Subcutaneous abdominal adipose tissue (tissue), 5 donors: ENCODE data around the gene AMIGO1.
"Not testable (repeated sequence)": the region's sequence is repeated elsewhere in the genome, so short reads cannot be mapped to it uniquely, and the experiment has no call there.

Experiments used
- H3K27ac ChIP-seq: one replicate; pipeline ENCODE4 v1.7.0; 2013; ENCODE audit warnings: low read depth, mild to moderate bottlenecking, inconsistent platforms, low read length, moderate library complexity
- H3K27me3 ChIP-seq, 5 donors: one replicate each; pipeline ENCODE4 v1.7.0; 2013; ENCODE audit warnings: low read length in 5 of 5, inconsistent platforms in 1 of 5; ENCODE audit not compliant: control insufficient read depth in 5 of 5, insufficient read depth in 4 of 5
- H3K36me3 ChIP-seq, 5 donors: one replicate each; pipeline ENCODE4 v1.7.0; 2013; ENCODE audit warnings: low read length in 5 of 5; ENCODE audit not compliant: control insufficient read depth in 5 of 5, insufficient read depth in 5 of 5
- H3K4me1 ChIP-seq, 5 donors: one replicate each; pipeline ENCODE4 v1.7.0; 2013; ENCODE audit warnings: low read length in 5 of 5, mild to moderate bottlenecking in 3 of 5, moderate library complexity in 1 of 5; ENCODE audit not compliant: control insufficient read depth in 5 of 5, insufficient read depth in 5 of 5
- H3K4me3 ChIP-seq, 5 donors: one replicate each; pipeline ENCODE4 v1.7.0; 2013; ENCODE audit warnings: low read length in 5 of 5, low read depth in 1 of 5
- H3K9ac ChIP-seq, 5 donors: one replicate each; pipeline ENCODE4 v1.7.0; 2013; ENCODE audit warnings: low read length in 5 of 5, mild to moderate bottlenecking in 4 of 5, moderate library complexity in 3 of 5
- H3K9me3 ChIP-seq, 5 donors: one replicate each; pipeline ENCODE4 v1.7.0; 2013; ENCODE audit warnings: low read length in 5 of 5; ENCODE audit not compliant: control insufficient read depth in 5 of 5
- donor health status: healthy.
- donor health status: healthy.
- donor health status: healthy.
- donor health status: healthy.
- donor health status: healthy.

AMIGO1 gene

GRCh38 chr1:109477821-109478220 lies 31.7 kb downstream of the AMIGO1 start:
- peaks cover 0 to 7% (median 0%) of the 10 kb centered on the region in 5 donors for H3K36me3 ChIP-seq
- H3K27ac ChIP-seq: no peak overlapping the region
- peaks cover under 1 to 1% (median 1%) of the 10 kb centered on the region in 5 donors for H3K4me1 ChIP-seq
- H3K4me3 ChIP-seq: no peak overlapping the region
- H3K9ac ChIP-seq: no peak overlapping the region
- H3K27me3 ChIP-seq: peaks cover 0 to 10% (median 0%) of the 10 kb centered on the region in 5 donors
- H3K9me3 ChIP-seq: no peaks in the 10 kb centered on the region

GRCh38 chr1:109476825-109477224 lies 32.7 kb downstream of the AMIGO1 start:
- Histone ChIP-seq H3K4me1 (peaks cover 0 to 1% (median 0%) of the 10 kb centered on the region in 5 donors), H3K4me3 (no peak overlapping the region), H3K27me3 (peaks cover 0 to 10% (median 0%) of the 10 kb centered on the region in 5 donors), H3K9me3 (no peaks in the 10 kb centered on the region), H3K36me3 (peaks cover 0 to 7% (median 0%) of the 10 kb centered on the region in 5 donors), H3K9ac (no peak overlapping the region), H3K27ac (no peak overlapping the region)

GRCh38 chr1:109475261-109475660 lies 34.3 kb downstream of the AMIGO1 start:
- Histone ChIP-seq H3K4me1 (peaks cover 0 to 1% (median 0%) of the 10 kb centered on the region in 5 donors), H3K36me3 (peaks cover 0 to 7% (median 0%) of the 10 kb centered on the region in 5 donors), H3K27ac (no peak overlapping the region)

DNA sequence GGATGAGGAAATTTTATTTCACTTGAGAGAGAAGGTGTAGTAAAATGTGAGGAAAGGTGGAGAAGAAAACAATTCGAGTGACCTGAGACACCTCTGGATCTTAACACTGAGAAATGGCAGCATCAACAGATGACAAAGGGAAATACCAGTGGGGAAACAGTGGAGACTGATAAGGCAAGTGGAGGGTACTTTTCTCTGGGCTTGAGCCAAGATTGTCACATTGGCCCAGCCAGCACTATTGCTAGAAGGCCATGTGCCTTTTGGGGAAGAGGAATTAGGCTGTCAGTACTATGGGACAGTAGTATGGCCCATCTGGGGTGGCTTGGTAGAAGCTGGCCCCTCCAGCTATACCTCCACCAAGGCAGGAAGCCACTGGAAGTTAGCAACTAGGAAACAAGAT lies 34.8 kb downstream of the AMIGO1 start:
- H3K4me3 ChIP-seq: no peak overlapping the region
- H3K27me3 ChIP-seq: peaks cover 0 to 20% (median 0%) of the 10 kb centered on the region in 5 donors
- no peak overlapping the region for H3K27ac ChIP-seq
- peaks cover 0 to 1% (median 0%) of the 10 kb centered on the region in 5 donors for H3K4me1 ChIP-seq
- H3K36me3 ChIP-seq: peaks cover 0 to 3% (median 0%) of the 10 kb centered on the region in 5 donors
- H3K9ac ChIP-seq: no peak overlapping the region
- no peaks in the 10 kb centered on the region for H3K9me3 ChIP-seq

More at GRCh38 chr1:109475261-109475660, 34.3 kb downstream of the AMIGO1 start:
- Histone ChIP-seq H3K9ac (no peak overlapping the region), H3K9me3 (no peaks in the 10 kb centered on the region), H3K27me3 (peaks cover 0 to 17% (median 0%) of the 10 kb centered on the region in 5 donors), H3K4me3 (no peak overlapping the region)

- not testable (repeated sequence) for H3K36me3 ChIP-seq, H3K9ac ChIP-seq
- H3K27me3 ChIP-seq: peaks cover 0 to 20% (median 0%) of the 10 kb centered on the region in 5 donors
Measured at GRCh38 chr1:109473284-109474057, 36.1 kb downstream of the AMIGO1 start.

DNA sequence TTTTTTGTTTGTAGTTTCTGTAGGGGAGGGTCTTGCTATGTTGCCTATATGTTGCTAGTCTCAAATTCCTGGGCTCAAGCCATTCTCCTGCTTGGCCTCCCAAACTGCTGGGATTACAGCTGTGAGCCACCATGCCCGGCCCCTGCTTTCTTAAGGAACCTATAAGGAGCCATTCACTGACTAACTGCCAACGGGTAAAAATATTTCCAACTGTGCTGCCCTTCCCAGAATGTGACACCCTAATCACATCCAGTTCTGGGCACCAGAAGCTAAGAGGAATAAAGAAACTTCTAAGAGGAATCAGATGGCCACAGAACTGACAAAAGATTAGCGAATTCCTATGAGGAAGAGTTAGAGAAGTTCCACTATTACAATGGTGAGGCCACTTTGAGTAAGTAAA lies 36.7 kb downstream of the AMIGO1 start:
- H3K27ac ChIP-seq: no peak overlapping the region
- peaks cover 0 to 1% (median 0%) of the 10 kb centered on the region in 5 donors for H3K4me1 ChIP-seq
- no peaks in the 10 kb centered on the region for H3K36me3 ChIP-seq
- peaks cover 0 to 21% (median 5%) of the 10 kb centered on the region in 5 donors for H3K27me3 ChIP-seq
- no peak overlapping the region for H3K9ac ChIP-seq
- no peaks in the 10 kb centered on the region for H3K9me3 ChIP-seq
- no peak overlapping the region for H3K4me3 ChIP-seq

More at GRCh38 chr1:109473284-109474057, 36.1 kb downstream of the AMIGO1 start:
- not testable (repeated sequence) for H3K9me3 ChIP-seq, H3K4me3 ChIP-seq, H3K27ac ChIP-seq, H3K4me1 ChIP-seq

DNA sequence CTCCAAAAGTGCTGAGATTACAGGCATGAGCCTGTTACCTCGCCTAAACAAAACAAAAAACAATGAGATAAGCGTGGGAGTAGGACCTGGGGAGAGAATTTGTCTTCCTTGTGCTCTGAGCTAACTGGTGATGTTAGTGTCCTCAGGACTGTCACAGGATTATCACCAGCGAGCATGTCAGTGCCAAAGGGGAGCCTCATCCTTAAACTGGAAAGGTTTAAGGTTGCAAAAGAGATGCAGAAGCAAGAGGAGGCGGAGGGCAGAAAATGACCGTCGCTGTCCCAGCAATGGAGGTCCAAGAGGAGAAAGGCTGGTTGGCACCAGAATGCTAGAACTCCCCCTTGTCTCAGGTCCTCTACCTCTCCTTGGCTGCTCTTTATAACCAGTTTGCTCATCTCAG lies 39.3 kb downstream of the AMIGO1 start:
- no peak overlapping the region for H3K4me3 ChIP-seq
- no peak overlapping the region for H3K9ac ChIP-seq
- peaks cover 0 to 16% (median 5%) of the 10 kb centered on the region in 5 donors for H3K27me3 ChIP-seq
- peaks cover 0 to 18% (median 15%) of the 10 kb centered on the region in 5 donors for H3K4me1 ChIP-seq
- H3K9me3 ChIP-seq: no peaks in the 10 kb centered on the region
- no peaks in the 10 kb centered on the region for H3K36me3 ChIP-seq
- no peak overlapping the region for H3K27ac ChIP-seq

DNA sequence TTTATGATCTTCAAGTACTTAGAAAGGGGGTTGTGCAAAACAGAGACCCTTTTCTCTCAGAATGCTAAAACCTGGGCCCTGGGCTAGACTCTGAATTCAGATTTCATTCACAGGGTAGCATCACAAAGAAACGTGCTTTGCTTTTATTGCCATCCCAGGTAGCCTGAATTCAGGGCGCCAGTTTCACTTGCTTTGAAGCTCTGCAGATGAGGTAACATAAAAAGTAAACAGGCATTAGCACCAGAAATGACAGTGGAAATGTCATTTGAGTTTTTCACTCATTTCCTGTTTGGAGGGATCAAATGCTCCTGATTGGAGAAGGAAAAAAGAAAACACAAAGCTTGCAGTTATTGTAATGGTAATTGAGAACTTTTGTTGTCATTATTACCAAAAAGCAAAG lies 40.6 kb downstream of the AMIGO1 start:
- Histone ChIP-seq H3K27ac (no peak overlapping the region), H3K9me3 (no peaks in the 10 kb centered on the region), H3K4me1 (peaks cover 0 to 20% (median 18%) of the 10 kb centered on the region in 5 donors), H3K9ac (no peak overlapping the region), H3K36me3 (no peaks in the 10 kb centered on the region), H3K4me3 (no peak overlapping the region), H3K27me3 (peaks cover 0 to 16% (median 5%) of the 10 kb centered on the region in 5 donors)

DNA sequence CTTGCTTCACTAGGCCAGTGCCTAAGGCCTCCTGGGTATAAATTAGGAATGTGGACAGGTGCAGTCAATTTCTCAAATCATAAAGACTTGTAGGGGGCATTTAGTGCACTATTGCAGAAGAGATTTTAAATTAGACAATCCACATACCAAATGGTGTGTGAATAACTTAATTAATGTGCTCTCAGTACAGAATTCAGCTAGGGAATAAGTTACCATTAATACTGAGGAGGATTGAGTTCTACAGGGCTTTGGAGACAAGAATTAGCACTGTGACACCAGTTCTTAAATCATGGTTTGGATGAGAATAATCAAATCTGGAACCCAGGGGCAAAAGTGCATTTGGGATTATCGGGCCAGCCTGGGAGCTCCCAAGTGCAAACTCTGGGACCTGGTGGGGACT lies 41.5 kb downstream of the AMIGO1 start:
- Histone ChIP-seq H3K27me3 (peaks cover 0 to 16% (median 5%) of the 10 kb centered on the region in 5 donors), H3K9ac (no peak overlapping the region), H3K9me3 (no peaks in the 10 kb centered on the region), H3K4me1 (peaks cover 0 to 20% (median 18%) of the 10 kb centered on the region in 5 donors), H3K36me3 (no peaks in the 10 kb centered on the region), H3K27ac (no peak overlapping the region), H3K4me3 (no peak overlapping the region)

GRCh38 chr1:109467301-109467777 lies 42.2 kb downstream of the AMIGO1 start:
- peak overlapping the region in 3 of 5 donors; percentile 62 to 77 (median 62) for H3K4me3 ChIP-seq
- peak overlapping the region in 2 of 5 donors; percentile 25 to 32 for H3K9ac ChIP-seq
- peaks cover 0 to 16% (median 7%) of the 10 kb centered on the region in 5 donors for H3K27me3 ChIP-seq
- no peaks in the 10 kb centered on the region for H3K36me3 ChIP-seq
- H3K27ac ChIP-seq: no peak overlapping the region
- H3K9me3 ChIP-seq: no peaks in the 10 kb centered on the region
- H3K4me1 ChIP-seq: peaks cover 0 to 20% (median 18%) of the 10 kb centered on the region in 5 donors
